IMR-90 (cell line): Measurements from ENCODE around the gene SYMPK. TPM values are rescaled to one million over a fixed set of nuclear protein-coding genes. Genes with fewer than 3 reads are reported as not detected.

Experiments used
- ATAC-seq: fragments of 200-7000 bp; cut with Tn5 transposase; 2 replicates; pipeline ENCODE4 v1.9.1; 2020; ENCODE audit warnings: low read depth, mild to moderate bottlenecking, moderate library complexity
- BruUV-seq: library from RNA; stranded (reverse); fragments of 400-500 nt; replicated peaks from 2 replicates; lab custom pipeline; 2021; lab: Mats Ljungman, UMichigan
- CTCF ChIA-PET: fragments of 300-600 bp; formaldehyde crosslinking; extraction: SDS; loops from one replicate; lab custom pipeline; 2021; ENCODE audit warnings: antibody characterized with exemption; lab: Yijun Ruan, JAX
- POLR2A ChIA-PET: fragments of 300-600 bp; sonication (Branson Sonifier 250); formaldehyde crosslinking; loops from one replicate; lab custom pipeline; 2022; ENCODE audit warnings: antibody characterized with exemption; ENCODE audit not compliant: unreplicated experiment; lab: Charles Lee
- DNase-seq: peaks from one replicate; pipeline ENCODE4 v3.0.0; 2013
- H2AFZ ChIP-seq: replicated peaks from 2 replicates; pipeline ENCODE3; 2013; ENCODE audit warnings: low read length, mild to moderate bottlenecking; ENCODE audit not compliant: poor library complexity
- H2AK5ac ChIP-seq: 2 replicates; pipeline ENCODE4 v1.6.1; 2013; ENCODE audit warnings: low read depth, low read length, inconsistent platforms
- H2AK9ac ChIP-seq: replicated peaks from 2 replicates; pipeline ENCODE3; 2013; ENCODE audit warnings: mild to moderate bottlenecking, low read depth, low read length, moderate library complexity; ENCODE audit not compliant: poor library complexity
- H2BK120ac ChIP-seq: 2 replicates; pipeline ENCODE4 v1.6.1; 2013; ENCODE audit warnings: low read depth, low read length, inconsistent platforms
- H2BK15ac ChIP-seq: 3 replicates; pipeline ENCODE4 v1.6.1; 2013; ENCODE audit warnings: low read depth, low read length, inconsistent platforms
- H2BK20ac ChIP-seq: 2 replicates; pipeline ENCODE4 v1.6.1; 2013; ENCODE audit warnings: low read depth, mild to moderate bottlenecking, inconsistent platforms, low read length, moderate library complexity
- H2BK5ac ChIP-seq: 2 replicates; pipeline ENCODE4 v1.6.1; 2013; ENCODE audit warnings: mild to moderate bottlenecking, low read depth, low read length, inconsistent platforms; ENCODE audit not compliant: poor library complexity, severe bottlenecking
- H3K14ac ChIP-seq: replicated peaks from 2 replicates; pipeline ENCODE4 v1.6.1; 2013; ENCODE audit warnings: low read depth, low read length, inconsistent platforms
- H3K18ac ChIP-seq: 2 replicates; pipeline ENCODE4 v1.6.1; 2013; ENCODE audit warnings: low read depth, low read length, control low read depth
- H3K23ac ChIP-seq: 2 replicates; pipeline ENCODE4 v1.6.1; 2013; ENCODE audit warnings: low read depth, low read length, inconsistent platforms
- H3K27ac ChIP-seq: 2 replicates; pipeline ENCODE4 v1.5.1; 2013; ENCODE audit warnings: mild to moderate bottlenecking, control low read depth, low read length; ENCODE audit not compliant: insufficient read depth
- H3K27me3 ChIP-seq: 2 replicates; pipeline ENCODE4 v1.6.1; 2013; ENCODE audit warnings: low read length; ENCODE audit not compliant: control insufficient read depth, insufficient read depth
- H3K36me3 ChIP-seq: 2 replicates; pipeline ENCODE4 v1.6.1; 2013; ENCODE audit warnings: low read length, mixed read lengths; ENCODE audit not compliant: control insufficient read depth, insufficient read depth
- H3K4ac ChIP-seq: 2 replicates; pipeline ENCODE4 v1.6.1; 2013; ENCODE audit warnings: low read depth, low read length, inconsistent platforms
- H3K4me1 ChIP-seq: 2 replicates; pipeline ENCODE4 v1.6.1; 2013; ENCODE audit warnings: low read length, mixed read lengths; ENCODE audit not compliant: control insufficient read depth, insufficient read depth
- H3K4me2 ChIP-seq: 2 replicates; pipeline ENCODE4 v1.6.1; 2013; ENCODE audit warnings: low read depth, mild to moderate bottlenecking, control low read depth, low read length, moderate library complexity
- H3K4me3 ChIP-seq: 2 replicates; pipeline ENCODE4 v1.5.1; 2013; ENCODE audit warnings: low read depth, mild to moderate bottlenecking, control low read depth, low read length, moderate library complexity; ENCODE audit not compliant: insufficient read depth
- H3K56ac ChIP-seq: 2 replicates; pipeline ENCODE4 v1.6.1; 2013; ENCODE audit warnings: low read length, inconsistent platforms; ENCODE audit not compliant: insufficient read depth; ENCODE audit errors: extremely low read depth
- H3K79me1 ChIP-seq, 2 experiments: 2 replicates each; pipeline ENCODE4 v1.6.1; 2013; ENCODE audit warnings: low read length in 2 of 2, inconsistent platforms in 1 of 2, low read depth in 1 of 2
- H3K9ac ChIP-seq: 2 replicates; pipeline ENCODE4 v1.6.1; 2013; ENCODE audit warnings: low read depth, low read length, control low read depth
- H3K9me1 ChIP-seq: 2 replicates; pipeline ENCODE4 v1.6.1; 2013; ENCODE audit warnings: low read length, inconsistent platforms; ENCODE audit not compliant: insufficient read depth
- H3K9me3 ChIP-seq: 2 replicates; pipeline ENCODE4 v1.6.1; 2013; ENCODE audit warnings: low read length; ENCODE audit not compliant: control insufficient read depth, insufficient read depth
- H4K20me1 ChIP-seq: 2 replicates; pipeline ENCODE4 v1.6.1; 2013; ENCODE audit warnings: low read length, inconsistent platforms; ENCODE audit not compliant: insufficient read depth
- H4K5ac ChIP-seq: 2 replicates; pipeline ENCODE4 v1.6.1; 2013; ENCODE audit warnings: mild to moderate bottlenecking, low read depth, low read length, control low read depth
- H4K8ac ChIP-seq, 2 experiments: 2 replicates each; pipeline ENCODE4 v1.6.1; 2013; ENCODE audit warnings: low read depth in 2 of 2, low read length in 2 of 2, control low read depth in 1 of 2, inconsistent platforms in 1 of 2
- H4K91ac ChIP-seq: 2 replicates; pipeline ENCODE4 v1.6.1; 2013; ENCODE audit warnings: low read depth, low read length, inconsistent platforms; ENCODE audit not compliant: insufficient read depth
- CEBPB ChIP-seq: IDR thresholded peaks from 2 replicates; pipeline ENCODE4 v1.6.1; 2012; ENCODE audit warnings: low read depth, low read length, improper control_type of control experiment
- ELK1 ChIP-seq: fragments of 150-350 bp; IDR thresholded peaks from 2 replicates; pipeline ENCODE4 v1.6.1; 2016; ENCODE audit warnings: low read depth, mild to moderate bottlenecking, low read length, moderate library complexity, borderline replicate concordance
- POLR2A ChIP-seq: IDR thresholded peaks from 2 replicates; pipeline ENCODE4 v1.6.1; 2012; ENCODE audit warnings: mild to moderate bottlenecking, low read depth, low read length
- WGBS, 2 experiments: methylation state at CpG; one replicate each; pipeline versions ENCODE4 v1.1.5 to v1.1.7; 2013; ENCODE audit warnings: missing lambda C conversion rate in 2 of 2; ENCODE audit not compliant: insufficient read length in 1 of 2; ENCODE audit errors: extremely low coverage in 2 of 2; 5-methylcytosine and 5-hydroxymethylcytosine counted together
- dilution Hi-C: fragments of 300-500 bp; cut with HindIII; formaldehyde crosslinking; loops from one replicate; pipeline ENCODE4 v1.14.3; 2018; ENCODE audit warnings: low sequenced_read_pairs; ENCODE audit not compliant: unreplicated experiment
- in situ Hi-C: fragments of 300-500 bp; cut with MboI; formaldehyde crosslinking; loops from 3 replicates; pipeline ENCODE4 v1.14.3; 2019; ENCODE audit warnings: low sequenced_read_pairs, inconsistent platforms, mixed read lengths
- intact Hi-C: fragments of 100-400 bp; cut with micrococcal nuclease; formaldehyde crosslinking; loops from 2 replicates; pipeline ENCODE4 v1.10.0; 2022
- polyA plus RNA-seq, 3 experiments: library from polyadenylated mRNA; depleted of rRNA; stranded (reverse); fragments of >200 nt; gene quantifications; 2 replicates each; pipeline ENCODE4 v1.2.3, GENCODE V29; 2012; ENCODE audit warnings: low replicate concordance in 1 of 3
- total RNA-seq: library from RNA; depleted of rRNA; stranded (reverse); fragments of >200 nt; gene quantifications from 2 replicates; pipeline ENCODE4 v1.2.3, GENCODE V29; 2012

Gene SYMPK
- total and polyA plus RNA-seq, 2 of the 4 experiments (the other 2 are of a cell fraction) = 35.3 to 71.5 TPM

- Histone ChIP-seq H3K9ac (no peak overlapping the region), H2AK9ac (no peak overlapping the region), H3K36me3 (peaks cover 90% of the 10 kb centered on the region), H3K9me1 (no peaks in the 10 kb centered on the region), H3K27ac (no peak overlapping the region), H3K4me1 (no peaks in the 10 kb centered on the region), H4K91ac (no peak overlapping the region), H4K20me1 (peaks cover 7% of the 10 kb centered on the region; the same call in 1 of the 2 replicates), H3K4me3 (no peak overlapping the region), H3K27me3 (no peaks in the 10 kb centered on the region), H3K79me1 (no peaks in the 10 kb centered on the region; a peak in 1 of 4 replicates), H3K9me3 (no peaks in the 10 kb centered on the region), H3K14ac (no peak overlapping the region), H2BK120ac (no peak overlapping the region), H4K5ac (no peak overlapping the region), H2BK20ac (no peak overlapping the region), H2BK5ac (no peak overlapping the region), H2AFZ (no peak overlapping the region), H4K8ac (no peak overlapping the region), H3K23ac (no peak overlapping the region), H3K18ac (no peak overlapping the region), H2AK5ac (no peak overlapping the region), H3K56ac (no peak overlapping the region), H3K4ac (no peak overlapping the region), H3K4me2 (no peak overlapping the region), H2BK15ac (no peak overlapping the region)
- in situ Hi-C loops (no loop called here), intact Hi-C loops (no loop called here), dilution Hi-C loops (no loop called here)
- TF ChIP-seq CEBPB = no peak
- TF ChIP-seq ELK1 = no peak
- no peak for TF ChIP-seq POLR2A
- ChIA-PET POLR2A (no interaction called here), CTCF (no interaction called here)
- no peak for DNase-seq
- no peak for ATAC-seq
- BruUV-seq = no TSS peak
- WGBS, 2 experiments = 71% methylated on average over 1 of the region's 8 CpGs; no CpG with 5 or more reads in 1 of the 2 experiments
These were observed 37.7 kb downstream of the SYMPK start for GRCh38 chr19:45825263-45825605.
